COR-L47 (cell line): Measurements from ENCODE around the gene SKA1.
"Not testable (repeated sequence)": the region's sequence is repeated elsewhere in the genome, so short reads cannot be mapped to it uniquely, and the experiment has no call there.

Experiments
- DNase-seq: peaks from one replicate; lab custom pipeline; 2025; lab: John Stamatoyannopoulos, UW

The SKA1 gene

GRCh38 chr18:50429207-50429948 is 54.5 kb downstream of the SKA1 start:
- peak; percentile 60 for DNase-seq

- no peak for DNase-seq
These were observed 58.1 kb downstream of the SKA1 start for GRCh38 chr18:50432915-50433314.

GRCh38 chr18:50436742-50437141 is 61.9 kb downstream of the SKA1 start:
- not testable (repeated sequence) for DNase-seq

- DNase-seq, result no peak
These were observed 64.7 kb downstream of the SKA1 start for GRCh38 chr18:50439460-50440015.

GRCh38 chr18:50441016-50441415 is 66.2 kb downstream of the SKA1 start:
- peak; percentile 71 for DNase-seq

- DNase-seq, result peak; percentile 97
These were observed 66.7 kb downstream of the SKA1 start for GRCh38 chr18:50441501-50441900.
